Measurements from ENCODE around the gene GPRIN1.

DNA sequence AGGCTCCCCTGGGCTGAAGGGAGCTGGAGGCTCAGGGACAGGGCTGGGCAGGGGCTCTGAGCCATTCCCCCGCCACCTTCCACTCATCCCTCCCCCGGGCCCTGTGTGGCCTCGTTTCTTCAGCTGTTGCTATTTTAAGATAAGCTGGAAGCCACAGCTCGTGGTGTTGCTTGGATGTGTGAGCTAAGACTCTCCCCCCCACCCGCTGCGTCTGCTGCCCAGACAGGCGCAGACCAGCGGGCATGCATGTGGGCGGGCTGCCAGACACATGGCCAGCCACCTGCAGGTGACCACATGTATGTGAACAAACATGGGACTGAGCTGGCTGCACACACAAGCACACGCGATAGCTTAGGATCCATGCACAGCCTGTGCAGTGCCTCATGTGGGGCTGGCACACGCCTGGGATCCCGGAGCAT lies 11.7 kb upstream of the GPRIN1 start:
- TF ChIP-seq, protein P1, sequence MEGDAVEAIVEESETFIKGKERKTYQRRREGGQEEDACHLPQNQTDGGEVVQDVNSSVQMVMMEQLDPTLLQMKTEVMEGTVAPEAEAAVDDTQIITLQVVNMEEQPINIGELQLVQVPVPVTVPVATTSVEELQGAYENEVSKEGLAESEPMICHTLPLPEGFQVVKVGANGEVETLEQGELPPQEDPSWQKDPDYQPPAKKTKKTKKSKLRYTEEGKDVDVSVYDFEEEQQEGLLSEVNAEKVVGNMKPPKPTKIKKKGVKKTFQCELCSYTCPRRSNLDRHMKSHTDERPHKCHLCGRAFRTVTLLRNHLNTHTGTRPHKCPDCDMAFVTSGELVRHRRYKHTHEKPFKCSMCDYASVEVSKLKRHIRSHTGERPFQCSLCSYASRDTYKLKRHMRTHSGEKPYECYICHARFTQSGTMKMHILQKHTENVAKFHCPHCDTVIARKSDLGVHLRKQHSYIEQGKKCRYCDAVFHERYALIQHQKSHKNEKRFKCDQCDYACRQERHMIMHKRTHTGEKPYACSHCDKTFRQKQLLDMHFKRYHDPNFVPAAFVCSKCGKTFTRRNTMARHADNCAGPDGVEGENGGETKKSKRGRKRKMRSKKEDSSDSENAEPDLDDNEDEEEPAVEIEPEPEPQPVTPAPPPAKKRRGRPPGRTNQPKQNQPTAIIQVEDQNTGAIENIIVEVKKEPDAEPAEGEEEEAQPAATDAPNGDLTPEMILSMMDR (IDR thresholded peaks at IDR 0.05): no peak
- TF ChIP-seq EZH2 (IDR thresholded peaks at IDR 0.05; ENCODE audit: borderline replicate concordance, insufficient read depth, low read depth, low read length, poor library complexity, severe bottlenecking): no peak

All from B cell (primary cell).